ENCODE results near the gene FBXL4.

Gene FBXL4

GRCh38 chr6:98877250-98877649 is 70.5 kb downstream of the FBXL4 start:
- DNase-seq, result no peak

GRCh38 chr6:98875375-98875774 is 72.4 kb downstream of the FBXL4 start:
- no peak for DNase-seq

- no peak for DNase-seq
Measured at GRCh38 chr6:98871821-98872220, 75.9 kb downstream of the FBXL4 start.

DNA sequence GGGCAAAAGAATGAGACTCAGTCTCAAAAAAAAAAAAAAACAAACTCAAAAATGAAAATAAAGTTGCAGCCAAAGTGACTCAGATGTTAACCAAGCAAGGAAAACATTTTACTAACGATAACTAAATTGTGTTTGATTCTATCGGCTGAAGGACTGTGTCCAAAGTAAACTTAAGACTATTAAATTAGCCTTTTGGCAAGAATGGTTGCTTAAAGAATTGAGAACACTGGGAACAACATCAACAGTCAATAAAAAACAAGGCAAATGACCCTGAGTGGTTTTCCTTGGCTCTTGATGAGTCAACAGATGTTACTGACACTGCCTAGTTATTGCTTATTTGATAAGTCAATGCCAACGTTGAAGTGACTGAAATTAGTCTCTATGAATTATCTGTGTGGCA is 76.7 kb downstream of the FBXL4 start:
- DNase-seq, result no peak

DNA sequence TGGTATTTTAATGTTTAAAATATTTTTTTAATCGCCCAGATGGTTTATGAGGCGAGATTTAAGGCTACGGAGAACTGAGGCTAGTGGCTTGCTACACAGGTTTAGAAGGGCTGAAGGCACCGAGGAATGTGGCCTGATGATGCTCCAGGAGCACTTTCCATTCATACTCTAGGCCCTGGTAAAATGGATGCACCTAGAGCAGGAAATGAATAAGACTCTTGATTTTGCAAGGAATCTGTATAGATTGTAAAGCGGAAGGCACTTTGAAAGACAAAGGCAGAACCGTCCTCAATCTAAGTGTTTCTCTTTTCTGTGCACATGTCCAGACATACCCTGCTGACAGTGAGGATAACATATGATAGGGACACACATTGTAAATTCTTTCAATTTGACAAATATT is 83.2 kb downstream of the FBXL4 start:
- no peak for DNase-seq

DNA sequence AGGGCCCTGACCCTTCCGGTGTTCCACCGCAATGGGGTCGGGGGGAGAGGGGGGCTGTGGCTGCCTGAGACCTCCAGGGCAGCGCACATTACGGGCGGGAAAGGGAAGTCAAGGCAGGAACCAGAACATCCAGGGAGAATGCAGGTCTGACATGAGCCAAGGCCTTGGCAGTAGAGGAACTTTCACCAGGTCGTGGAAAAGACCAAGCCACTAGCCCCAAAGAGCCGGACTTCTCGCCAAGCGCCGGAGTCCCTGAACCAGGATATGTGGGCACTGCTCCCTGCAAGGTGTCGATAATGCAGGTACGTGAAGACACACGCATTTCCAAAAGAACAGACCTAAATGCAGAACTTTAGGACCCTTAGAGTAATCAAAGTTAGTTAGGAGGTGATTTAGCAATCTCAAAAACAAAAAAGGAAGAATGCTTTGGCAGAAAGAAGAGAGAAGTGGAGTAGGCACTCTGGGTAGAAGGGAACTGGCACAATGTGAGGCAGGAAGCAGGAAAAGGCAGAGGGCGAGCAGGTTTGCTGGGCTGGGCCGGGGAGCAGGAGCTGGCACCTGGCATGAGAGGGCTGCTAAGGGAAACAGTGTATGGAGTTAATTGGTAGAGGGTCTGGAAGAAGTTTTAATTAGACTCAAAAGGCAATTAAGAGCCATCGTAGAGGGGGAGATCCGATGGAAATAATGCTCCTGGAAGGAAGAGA is 99.1 kb downstream of the FBXL4 start:
- DNase-seq, result no peak

DNA sequence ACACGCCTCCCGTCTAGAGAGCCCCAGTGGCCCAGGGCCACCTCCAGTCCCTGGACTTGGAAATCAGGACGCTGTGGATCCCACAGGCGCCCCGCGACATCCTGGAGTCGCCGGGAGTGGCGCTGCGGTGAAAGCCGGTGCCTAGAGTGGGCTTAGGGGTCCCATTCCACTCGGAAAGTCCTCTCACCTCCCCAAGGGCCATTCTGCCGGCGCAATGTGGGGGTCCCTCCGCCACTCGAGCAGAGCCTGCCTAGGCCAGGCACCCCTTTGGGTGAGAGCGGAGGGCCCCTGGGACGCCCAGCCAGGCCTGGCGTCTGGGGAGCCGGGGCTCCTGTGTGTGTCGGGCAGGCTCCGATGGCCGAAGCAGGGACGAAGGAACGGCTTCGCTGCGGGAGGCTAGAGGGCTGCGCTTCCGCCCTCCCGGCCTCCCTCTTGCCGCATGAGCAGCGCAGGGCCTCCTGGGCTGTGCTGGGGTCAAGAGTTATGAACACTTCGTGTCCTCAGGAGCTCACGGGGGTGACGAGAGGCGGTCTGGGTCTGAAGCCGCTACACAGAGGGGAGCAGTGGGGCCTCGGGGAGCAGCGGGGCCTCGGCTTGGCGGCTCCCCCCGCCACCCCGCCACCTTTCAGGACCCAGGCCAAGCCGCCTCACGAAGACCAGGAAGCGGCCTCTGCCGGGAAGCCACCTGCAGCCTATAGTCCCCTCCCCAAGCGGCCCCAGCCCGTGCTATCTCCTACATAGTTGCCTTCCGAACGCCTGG is 99.8 kb downstream of the FBXL4 start:
- no peak for DNase-seq

GRCh38 chr6:98847416-98847778 is 100.3 kb downstream of the FBXL4 start:
- DNase-seq, result no peak

DNA sequence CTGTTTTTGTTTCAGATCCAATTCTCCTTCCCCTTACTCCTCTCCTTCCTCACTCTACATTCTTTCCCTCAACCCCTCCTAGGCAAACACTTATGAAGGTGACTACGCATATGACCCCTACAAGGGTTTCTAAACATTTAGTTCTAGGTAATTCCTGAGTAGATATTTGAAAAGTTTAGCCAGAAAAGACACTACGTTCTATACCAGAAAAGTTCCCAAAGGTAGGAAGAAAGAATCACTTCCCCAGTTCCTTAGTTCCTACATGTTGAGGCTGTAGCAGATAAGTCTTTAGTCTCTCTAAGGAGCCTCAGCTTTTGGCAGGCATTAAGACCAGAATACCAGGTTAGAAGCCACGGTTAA is 101.7 kb downstream of the FBXL4 start:
- DNase-seq, result no peak

DNA sequence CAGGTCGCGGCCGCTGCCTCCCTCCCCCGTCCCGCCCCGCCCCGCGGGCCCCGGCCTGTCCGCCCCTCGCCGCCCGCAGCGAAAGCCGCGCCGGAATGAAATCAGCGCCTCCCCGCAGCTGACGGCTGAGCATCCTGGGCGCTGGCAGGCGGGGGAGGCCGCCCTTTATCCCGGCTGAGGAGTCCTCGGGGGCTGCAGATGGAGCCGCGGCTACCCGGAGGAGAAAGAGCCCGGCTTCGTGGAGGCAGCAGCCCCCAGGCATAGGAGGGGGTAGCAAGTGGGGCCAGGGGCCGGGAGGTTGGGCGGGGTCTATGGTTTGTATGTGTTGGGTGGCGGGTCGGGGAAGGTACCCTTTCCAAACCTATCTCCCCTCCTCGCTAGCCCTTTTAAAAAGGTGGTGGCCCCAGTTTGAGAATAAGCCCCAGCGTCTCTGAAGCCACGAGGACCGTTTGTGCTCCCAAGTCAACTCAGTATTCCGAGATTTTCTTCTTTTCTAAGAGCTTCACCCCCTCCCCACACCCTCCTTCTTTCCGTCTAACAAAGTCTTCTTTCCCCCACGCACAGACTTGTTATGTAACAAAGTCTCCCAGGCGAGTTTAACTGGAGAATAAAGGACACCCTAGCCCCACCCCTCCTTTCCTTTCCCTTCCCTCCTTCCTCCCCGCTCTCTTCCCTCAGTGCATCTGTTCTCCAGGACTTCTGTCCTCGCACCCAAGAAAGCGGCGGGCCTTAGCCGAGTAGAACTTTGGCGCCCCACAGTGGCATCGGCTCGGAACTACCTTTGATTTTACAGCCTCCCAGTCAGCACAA is 102.3 kb downstream of the FBXL4 start:
- peak; percentile 39 to 79 for DNase-seq

- no peak for DNase-seq
Measured at GRCh38 chr6:98844244-98845210, 103.2 kb downstream of the FBXL4 start.

GRCh38 chr6:98843271-98844243 is 104.2 kb downstream of the FBXL4 start:
- DNase-seq, result no peak

DNA sequence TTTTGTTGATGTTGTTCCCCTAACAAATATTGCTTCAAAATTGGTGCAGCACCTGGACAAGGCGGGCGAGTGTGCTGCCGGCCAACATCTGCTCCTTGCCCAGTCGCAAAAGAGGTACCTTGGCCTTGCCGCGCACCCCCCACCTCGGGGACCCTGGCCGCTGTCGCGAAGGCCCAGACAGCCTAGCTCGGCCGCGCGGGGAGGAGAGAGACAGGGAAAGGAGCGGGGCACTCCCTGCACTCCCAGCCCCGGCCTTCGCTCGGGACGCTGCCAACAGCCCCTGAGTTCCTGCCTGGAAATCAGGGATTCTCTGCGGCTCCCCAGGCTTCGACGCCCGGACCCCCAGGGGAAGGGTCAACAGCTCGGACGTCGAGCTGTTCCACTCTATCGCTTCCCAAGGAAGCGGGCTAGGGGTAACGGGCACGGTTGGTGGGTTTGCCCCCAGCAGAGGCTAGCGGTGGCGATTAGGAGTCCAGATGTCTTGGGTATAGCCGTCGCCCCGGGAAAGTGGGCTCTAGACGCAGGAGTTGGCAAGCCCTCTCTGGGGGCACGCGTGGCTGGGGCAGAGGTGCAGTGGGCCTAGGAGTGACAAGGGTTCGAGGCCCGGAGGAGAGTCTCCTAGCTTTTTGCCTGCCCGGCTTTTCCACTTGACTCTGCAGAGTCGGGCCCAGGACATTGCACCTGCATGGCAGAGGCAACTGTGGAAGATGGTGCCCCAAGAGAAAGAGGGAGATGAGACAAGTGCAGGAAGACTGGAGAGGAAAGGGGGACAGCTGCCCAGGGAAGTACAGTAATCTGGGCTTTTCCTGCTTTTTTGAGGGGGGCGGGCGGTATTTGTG is 105.2 kb downstream of the FBXL4 start:
- DNase-seq, result no peak

DNA sequence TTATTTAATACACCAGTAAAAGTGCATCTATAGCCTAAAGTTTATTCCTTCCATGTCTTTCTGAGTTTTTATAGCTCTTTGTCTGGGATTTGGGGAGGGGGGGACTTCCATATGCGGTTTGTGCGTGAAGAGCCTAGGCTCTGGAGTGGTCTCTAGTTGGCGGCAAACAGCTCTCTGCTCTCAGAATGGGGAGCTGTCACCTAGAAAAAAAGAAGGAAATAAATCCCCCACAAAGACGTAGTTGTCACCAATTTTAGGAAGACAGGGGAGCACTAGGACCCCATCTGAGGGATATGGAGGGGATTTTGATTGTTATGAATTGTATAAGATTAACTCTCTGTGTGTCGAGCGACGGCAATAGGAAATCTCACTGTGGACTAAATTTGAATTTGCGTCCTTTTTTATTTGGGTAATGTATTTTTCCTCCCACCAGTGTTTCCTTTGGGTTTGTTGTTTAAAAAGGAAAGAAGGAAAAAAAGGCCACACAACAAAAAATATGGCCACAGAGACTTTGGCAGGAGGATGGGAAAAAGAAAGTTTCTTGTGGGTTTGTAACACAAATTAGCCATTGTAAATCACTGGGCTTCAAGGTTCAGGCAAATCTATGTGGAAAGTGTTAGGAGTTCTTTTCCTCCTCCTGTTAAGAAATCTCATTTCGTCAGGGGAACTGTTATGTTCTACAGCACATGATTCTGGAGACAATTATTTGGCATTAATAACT is 106.0 kb downstream of the FBXL4 start:
- no peak for DNase-seq

GRCh38 chr6:98840996-98841513 is 106.7 kb downstream of the FBXL4 start:
- no peak for DNase-seq

- DNase-seq, result no peak
Measured at GRCh38 chr6:98840385-98840784, 107.4 kb downstream of the FBXL4 start.

- no peak for DNase-seq
Measured at GRCh38 chr6:98839781-98840361, 107.9 kb downstream of the FBXL4 start.

DNA sequence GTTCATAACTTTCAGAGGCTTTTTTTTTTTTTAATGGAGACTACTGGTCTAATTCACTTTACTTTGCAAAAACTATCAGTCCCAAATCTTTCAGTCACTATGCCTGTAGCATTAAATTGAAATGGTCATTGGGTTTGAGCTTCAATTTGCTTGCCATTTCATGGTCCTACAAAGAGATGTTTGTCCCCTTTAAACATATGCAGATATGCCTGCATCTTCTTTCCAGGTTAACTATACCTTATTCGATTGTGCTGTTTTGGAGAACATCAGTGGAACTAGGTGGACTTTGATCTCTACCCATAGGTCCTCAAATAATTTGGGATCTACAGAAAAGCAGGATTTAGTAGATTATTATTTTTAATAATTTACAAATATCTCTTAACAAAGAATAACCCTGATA is 108.8 kb downstream of the FBXL4 start:
- DNase-seq, result no peak

- DNase-seq, result no peak
Measured at GRCh38 chr6:98838032-98838431, 109.7 kb downstream of the FBXL4 start.

Data from inflammatory macrophage treated with lipopolysaccharide for 1 hour (primary cell).